Choroid plexus epithelial cell (primary cell): ENCODE measurements around the gene BPIFB2.

Source experiments
- DNase-seq: peaks from one replicate; pipeline ENCODE4 v3.0.0-alpha.2; 2010; ENCODE audit warnings: low read depth
- H3K4me3 ChIP-seq: 2 replicates; pipeline ENCODE4 v1.5.1; 2011; ENCODE audit warnings: low read depth, mild to moderate bottlenecking, control low read depth, low read length, moderate library complexity
- TF ChIP-seq, protein P1 (sequence below): conservative IDR thresholded peaks from 2 replicates; pipeline ENCODE4 v1.5.1; 2011; ENCODE audit warnings: low read depth, mild to moderate bottlenecking, control low read depth, inconsistent platforms, low read length, moderate library complexity

BPIFB2 gene

DNA sequence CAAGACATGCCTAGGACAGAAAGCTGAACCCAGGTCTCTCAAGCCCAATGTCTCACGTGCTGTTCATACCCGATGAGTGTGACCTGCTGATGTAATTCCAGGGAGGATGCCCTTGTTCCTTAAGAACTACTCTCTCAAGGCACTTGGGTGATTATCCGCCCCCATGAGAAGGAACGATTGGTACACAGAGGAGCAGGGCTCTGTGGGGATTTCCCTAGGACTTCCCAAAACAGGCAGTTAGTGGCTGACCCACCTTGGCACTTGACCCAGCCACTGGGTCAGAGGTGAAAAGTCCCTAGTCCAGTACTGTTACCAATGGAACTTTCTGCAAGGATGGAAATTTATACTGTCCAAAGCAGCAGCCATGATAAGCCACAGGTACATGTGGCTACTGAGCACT is 14.8 kb downstream of the BPIFB2 start:
- DNase-seq = no peak
- TF ChIP-seq, protein P1, sequence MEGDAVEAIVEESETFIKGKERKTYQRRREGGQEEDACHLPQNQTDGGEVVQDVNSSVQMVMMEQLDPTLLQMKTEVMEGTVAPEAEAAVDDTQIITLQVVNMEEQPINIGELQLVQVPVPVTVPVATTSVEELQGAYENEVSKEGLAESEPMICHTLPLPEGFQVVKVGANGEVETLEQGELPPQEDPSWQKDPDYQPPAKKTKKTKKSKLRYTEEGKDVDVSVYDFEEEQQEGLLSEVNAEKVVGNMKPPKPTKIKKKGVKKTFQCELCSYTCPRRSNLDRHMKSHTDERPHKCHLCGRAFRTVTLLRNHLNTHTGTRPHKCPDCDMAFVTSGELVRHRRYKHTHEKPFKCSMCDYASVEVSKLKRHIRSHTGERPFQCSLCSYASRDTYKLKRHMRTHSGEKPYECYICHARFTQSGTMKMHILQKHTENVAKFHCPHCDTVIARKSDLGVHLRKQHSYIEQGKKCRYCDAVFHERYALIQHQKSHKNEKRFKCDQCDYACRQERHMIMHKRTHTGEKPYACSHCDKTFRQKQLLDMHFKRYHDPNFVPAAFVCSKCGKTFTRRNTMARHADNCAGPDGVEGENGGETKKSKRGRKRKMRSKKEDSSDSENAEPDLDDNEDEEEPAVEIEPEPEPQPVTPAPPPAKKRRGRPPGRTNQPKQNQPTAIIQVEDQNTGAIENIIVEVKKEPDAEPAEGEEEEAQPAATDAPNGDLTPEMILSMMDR = no peak

DNA sequence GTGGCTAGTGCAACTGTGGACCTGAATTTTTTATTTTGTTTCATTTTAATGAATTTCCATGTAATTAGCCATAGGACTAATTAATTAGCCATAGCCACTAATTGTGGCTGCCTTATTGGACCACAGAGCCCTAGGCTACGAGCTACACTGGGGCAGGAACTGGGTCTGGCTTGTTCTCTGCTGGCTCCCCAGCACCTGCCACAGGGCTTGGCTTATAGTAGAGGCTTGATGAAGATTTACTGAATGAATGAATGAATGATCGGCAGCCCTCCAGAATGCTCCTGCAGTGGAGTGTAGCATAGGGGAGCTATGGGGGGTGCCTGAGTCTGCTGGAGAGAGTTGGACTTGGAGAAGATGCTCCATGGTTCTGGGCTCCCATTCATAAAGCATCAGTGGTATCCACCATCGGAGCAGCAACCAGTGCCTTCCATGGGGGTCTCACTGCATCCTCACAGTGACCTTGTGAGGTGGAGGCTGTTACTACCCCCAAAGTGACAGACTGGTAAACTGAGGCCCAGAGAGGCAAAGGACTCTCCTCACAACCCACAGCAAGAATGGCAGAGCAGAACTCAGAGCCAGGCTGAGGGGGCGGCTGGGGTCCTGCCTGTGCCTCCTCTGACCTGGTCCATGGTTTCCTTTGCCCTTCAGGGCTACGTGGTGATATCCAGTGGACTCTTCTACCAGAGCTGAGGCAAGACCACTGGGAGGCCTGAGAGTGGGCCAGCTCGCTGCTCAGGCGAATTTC is 15.4 kb downstream of the BPIFB2 start:
- TF ChIP-seq, protein P1 = no peak
- DNase-seq = no peak
- no peak overlapping the region for H3K4me3 ChIP-seq

More for the DNA sequence above, 14.8 kb downstream of the BPIFB2 start:
- H3K4me3 ChIP-seq = no peak overlapping the region

DNA sequence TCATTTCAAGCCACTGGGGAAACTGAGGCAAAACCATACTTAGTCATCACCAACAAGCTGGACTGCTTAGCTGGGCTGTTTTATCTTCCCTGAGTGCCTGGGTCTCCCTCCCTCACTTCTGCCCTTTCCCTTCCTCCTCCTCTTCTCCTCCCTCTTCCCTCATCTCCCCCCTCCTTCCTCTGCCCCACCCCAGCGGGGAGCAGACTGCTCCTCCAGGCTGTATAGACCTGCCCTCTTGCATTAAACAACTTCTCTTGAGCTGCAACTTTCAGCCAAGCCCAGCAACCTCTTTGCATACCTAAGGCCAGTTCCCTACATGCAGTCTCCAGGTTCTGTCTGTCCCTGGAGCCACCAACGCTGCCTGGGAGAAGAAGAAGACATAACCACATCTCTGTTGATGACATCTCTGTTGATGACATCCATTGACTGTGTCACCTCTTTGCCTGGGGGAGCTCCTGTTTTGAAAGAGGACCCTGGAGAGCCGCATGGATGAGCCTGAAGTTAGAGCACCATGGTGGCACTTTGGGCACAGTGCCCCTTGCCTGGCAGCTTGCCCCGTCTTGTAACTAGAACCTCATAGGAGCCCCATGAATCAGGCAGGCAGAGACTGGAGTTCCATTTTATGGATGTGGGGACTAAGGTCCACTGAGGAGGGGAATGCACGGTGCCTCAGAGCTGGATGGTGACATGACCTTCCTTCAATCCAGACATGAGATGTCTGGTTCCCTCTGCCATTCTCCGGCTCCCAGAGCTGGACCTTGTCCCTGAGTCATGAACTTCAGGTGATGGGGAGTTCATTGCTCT is 16.1 kb downstream of the BPIFB2 start:
- TF ChIP-seq, protein P1 = no peak
- DNase-seq = no peak
- H3K4me3 ChIP-seq = no peak overlapping the region

DNA sequence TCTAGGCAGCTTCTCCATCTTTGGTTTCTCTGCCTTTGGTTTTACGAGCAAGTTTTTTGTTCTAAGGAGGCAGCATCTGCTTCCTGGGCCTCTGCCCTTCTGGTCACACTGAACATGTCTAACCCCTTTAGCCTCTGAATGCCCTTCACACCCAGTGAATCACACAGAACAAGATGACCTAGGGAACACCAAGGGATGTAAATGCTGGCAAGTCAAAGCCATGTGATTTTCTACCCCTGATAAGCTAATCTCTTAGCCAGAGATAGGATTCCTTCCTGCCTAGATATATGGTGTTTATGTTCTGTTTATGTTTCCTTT is 16.7 kb downstream of the BPIFB2 start:
- TF ChIP-seq, protein P1 = no peak
- H3K4me3 ChIP-seq = no peak overlapping the region
- no peak for DNase-seq

DNA sequence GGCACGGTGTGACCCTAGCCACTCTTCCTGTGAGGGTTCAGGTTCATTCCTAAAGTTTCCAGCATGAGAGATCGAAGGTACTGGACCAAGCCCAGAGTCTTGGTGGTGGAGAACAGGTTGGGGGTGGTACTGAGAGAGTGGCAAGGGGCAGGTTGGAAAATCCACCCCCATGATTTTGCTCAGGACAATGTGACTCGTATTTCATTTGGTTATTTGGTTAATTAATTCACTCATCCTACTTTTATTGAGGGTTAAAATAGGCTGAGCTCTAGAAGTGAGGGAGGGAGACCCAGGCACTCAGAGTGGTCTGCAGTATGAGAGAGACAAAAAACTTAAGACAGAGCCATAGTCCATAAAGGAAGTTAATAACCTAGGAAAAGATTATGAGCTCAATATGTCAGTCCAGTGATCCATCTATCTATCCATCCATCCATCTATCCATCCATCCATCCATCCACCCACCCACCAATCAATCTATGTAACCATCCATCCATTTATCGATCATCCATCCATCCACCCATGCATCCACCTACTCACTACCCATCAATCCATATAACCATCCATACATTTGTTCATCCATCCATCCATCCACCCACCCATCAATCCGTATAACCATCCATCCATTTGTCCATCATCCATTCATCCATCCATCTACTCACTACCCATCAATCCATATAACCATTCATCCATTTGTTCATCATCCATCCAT is 17.3 kb downstream of the BPIFB2 start:
- H3K4me3 ChIP-seq = no peak overlapping the region
- no peak for DNase-seq
- TF ChIP-seq, protein P1 = no peak

DNA sequence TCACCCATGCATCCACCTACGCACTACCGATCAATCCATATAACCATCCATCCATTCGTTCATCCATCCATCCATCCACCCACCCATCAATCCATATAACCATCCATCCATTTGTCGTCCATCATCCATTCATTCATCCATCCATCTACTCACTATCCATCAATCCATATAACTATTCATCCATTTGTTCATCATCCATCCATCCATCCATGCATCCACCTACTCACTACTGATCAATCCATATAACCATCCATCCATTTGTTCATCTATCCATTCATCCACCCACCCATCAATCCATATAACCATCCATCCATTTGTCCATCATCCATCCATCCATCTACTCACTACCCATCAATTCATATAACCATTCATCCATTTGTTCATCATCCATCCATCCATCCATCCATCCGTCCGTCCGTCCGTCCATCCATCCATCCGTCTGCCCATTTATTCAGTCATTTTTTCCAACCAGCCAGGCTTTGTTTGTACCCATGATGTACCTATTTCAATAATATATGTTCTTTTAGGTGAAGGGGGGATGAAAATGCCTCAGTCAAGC is 17.9 kb downstream of the BPIFB2 start:
- TF ChIP-seq, protein P1 = no peak
- DNase-seq = no peak
- no peak overlapping the region for H3K4me3 ChIP-seq
